Prostate gland (tissue), 2 donors: Measurements from ENCODE around the gene LRBA.

Experiments
- POLR2AphosphoS5 ChIP-seq: sonication (generic); formaldehyde crosslinking; IDR thresholded peaks from one replicate; pipeline ENCODE4 v1.6.1; 2017; ENCODE audit warnings: antibody characterized with exemption
- TF ChIP-seq, protein P1 (sequence below), 4 experiments: fragments of 200-600 bp in 2 of 4; fragments of 450-650 bp in 2 of 4; sonication (generic) in 2 of 4; IDR thresholded peaks; 1 replicate in 3 of 4; 2 replicates in 1 of 4; pipeline ENCODE4 v1.5.1; 2016 to 2019; ENCODE audit warnings: antibody characterized with exemption in 4 of 4, mild to moderate bottlenecking in 2 of 4, moderate library complexity in 2 of 4

DNA sequence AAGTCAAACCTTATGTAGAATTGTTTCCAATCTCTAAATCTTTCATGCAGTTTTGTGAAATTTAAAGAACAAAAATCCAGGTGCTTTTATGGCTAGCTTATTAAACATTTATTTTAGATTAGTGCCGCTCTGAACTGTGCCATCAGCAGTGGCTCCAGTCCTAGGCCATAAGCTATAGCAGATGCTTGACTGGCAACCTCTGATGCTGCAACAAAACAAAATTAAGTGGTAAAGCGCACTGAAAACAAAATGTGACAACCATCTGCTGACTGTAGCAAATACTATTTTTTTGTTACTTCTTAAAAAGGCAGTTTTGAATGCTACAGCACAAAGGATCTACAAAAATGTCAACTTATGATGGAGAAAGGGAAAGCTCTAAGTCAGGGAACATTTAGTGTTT lies 699.4 kb downstream of the LRBA start:
- TF ChIP-seq POLR2AphosphoS5 = no peak
- TF ChIP-seq, protein P1, sequence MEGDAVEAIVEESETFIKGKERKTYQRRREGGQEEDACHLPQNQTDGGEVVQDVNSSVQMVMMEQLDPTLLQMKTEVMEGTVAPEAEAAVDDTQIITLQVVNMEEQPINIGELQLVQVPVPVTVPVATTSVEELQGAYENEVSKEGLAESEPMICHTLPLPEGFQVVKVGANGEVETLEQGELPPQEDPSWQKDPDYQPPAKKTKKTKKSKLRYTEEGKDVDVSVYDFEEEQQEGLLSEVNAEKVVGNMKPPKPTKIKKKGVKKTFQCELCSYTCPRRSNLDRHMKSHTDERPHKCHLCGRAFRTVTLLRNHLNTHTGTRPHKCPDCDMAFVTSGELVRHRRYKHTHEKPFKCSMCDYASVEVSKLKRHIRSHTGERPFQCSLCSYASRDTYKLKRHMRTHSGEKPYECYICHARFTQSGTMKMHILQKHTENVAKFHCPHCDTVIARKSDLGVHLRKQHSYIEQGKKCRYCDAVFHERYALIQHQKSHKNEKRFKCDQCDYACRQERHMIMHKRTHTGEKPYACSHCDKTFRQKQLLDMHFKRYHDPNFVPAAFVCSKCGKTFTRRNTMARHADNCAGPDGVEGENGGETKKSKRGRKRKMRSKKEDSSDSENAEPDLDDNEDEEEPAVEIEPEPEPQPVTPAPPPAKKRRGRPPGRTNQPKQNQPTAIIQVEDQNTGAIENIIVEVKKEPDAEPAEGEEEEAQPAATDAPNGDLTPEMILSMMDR (IDR thresholded peaks at IDR 0.05) = no peak
